T follicular helper cell (primary cell): Measurements from ENCODE around the gene G2E3.

Experiments used
- DNase-seq: peaks from one replicate; pipeline ENCODE4 v3.0.0-alpha.2; 2020; ENCODE audit warnings: low read depth

Gene G2E3

DNA sequence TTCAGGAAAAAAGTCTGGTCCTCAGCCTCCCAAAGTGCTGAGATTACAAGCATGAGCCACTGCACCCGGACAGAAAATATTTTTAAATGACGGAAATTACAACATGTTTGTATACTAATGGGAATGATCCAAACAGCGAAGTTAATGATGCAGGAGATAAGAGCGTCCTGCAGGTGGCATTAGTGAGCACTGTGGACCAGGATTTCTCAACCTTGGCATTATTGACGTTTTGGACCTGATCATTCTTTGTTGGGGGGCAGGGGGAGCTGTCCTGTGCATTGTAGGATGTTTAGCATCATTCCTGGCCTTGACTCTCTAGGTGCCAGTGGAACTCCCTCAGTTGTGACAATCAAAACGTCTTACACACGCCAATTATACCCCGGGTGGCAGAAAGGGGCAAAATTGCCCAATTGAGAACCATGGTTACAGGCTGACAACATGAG is 97.3 kb downstream of the G2E3 start:
- DNase-seq, result peak; percentile 3

DNA sequence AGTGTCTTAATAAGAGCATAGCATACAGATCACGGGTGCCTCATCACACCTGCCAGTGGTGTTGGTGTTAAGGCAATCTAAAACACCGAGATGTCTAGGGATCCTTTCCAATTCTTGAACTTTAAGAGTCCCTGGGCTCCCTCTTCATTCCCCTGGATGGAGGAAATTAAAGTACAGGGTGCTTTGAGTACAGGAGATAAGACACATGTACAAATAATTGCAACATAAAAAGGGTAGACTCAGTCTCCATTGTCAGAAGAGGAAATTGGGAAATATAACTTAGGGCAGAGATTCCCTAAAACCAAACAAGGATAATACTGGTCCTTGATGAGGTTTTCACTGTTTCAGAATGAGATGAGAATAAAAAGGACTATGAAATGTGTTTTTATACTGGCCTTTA is 98.1 kb downstream of the G2E3 start:
- no peak for DNase-seq

DNA sequence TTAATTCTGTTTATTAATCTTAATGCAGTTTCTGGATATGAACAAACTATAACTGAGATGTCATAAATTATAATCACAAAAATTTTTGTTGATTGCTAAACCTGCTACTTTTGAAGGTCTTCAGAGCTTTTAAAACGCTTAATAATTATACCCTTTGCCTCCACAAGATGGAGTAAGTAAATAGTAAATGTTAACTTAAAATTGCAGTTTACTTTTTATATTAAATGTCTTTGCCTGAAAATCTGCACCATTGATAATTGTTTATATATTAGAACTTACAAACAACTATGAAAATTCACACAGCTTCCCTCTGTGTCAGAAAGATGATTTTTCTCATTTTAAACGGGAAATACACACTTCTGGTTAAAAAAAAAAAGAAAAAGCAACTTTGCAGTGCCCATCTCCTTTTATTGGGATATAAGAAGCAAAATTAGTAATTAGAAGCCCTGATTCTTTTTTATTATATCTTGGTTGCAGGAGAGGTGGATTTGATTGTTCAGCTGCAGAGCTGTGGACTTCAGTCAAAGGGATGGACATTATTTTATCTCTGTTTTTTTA is 98.7 kb downstream of the G2E3 start:
- DNase-seq, result no peak

DNA sequence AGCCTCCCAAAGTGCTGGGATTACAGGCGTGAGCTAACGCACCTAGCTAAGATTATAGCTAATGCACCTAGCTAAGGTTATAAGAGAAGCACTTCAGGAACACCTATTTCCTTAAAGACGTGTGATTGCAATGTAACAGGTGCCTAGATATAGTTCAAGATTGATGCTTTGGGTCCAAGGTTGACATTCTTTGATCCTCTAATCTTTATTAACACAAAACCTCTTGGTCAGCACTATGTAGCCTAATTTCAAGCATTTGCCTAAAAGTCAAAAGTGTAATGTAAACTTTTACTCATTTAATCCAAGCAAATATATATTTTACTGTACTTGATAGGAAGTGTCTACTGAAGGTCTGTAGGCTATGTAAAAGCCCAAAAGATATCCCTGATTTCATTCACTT is 99.7 kb downstream of the G2E3 start:
- DNase-seq, result no peak

DNA sequence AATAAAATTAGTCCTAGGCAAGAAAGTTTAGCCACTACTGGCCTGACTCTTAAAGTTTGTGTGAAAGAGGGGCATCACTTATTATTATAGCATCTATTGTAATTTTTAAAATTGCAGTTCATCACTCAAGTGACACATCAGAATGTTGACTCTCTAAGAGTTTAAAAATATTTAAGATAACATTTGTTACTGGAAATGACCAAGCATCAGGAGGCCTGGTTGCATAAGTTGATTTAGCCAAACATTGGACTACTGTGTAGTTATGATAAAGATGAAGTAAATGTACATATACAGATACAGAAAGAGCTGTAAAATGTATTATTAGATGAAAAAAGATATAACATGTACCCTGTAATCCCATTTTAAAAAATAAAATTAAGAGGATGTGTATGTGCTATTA is 110.6 kb downstream of the G2E3 start:
- no peak for DNase-seq
